Esophagus muscularis mucosa (tissue), 3 donors: Measurements from ENCODE around the gene KRT77.

Experiments
- CTCF ChIP-seq, 3 experiments: fragments of 200-600 bp in 2 of 3; fragments of 450-650 bp in 1 of 3; sonication (generic) in 2 of 3; IDR thresholded peaks; one replicate each; pipeline ENCODE4 v1.5.1; 2017 to 2019; ENCODE audit warnings: antibody characterized with exemption in 3 of 3, mild to moderate bottlenecking in 2 of 3, moderate library complexity in 1 of 3
- POLR2A ChIP-seq: fragments of 450-650 bp; IDR thresholded peaks from one replicate; pipeline ENCODE4 v1.6.1; 2017; ENCODE audit warnings: antibody characterized with exemption, moderate library complexity, mild to moderate bottlenecking, low read depth

- no peak for TF ChIP-seq POLR2A
- TF ChIP-seq CTCF (IDR thresholded peaks at IDR 0.05): no peak
Measured at GRCh38 chr12:52657250-52657902, 45.9 kb downstream of the KRT77 start.
